GM19397 (cell line): ENCODE results near the gene LPGAT1.
"Not testable (repeated sequence)": the region's sequence is repeated elsewhere in the genome, so short reads cannot be mapped to it uniquely, and the experiment has no call there.

Experiments used
- ATAC-seq: cut with Tn5 transposase; IDR thresholded peaks from one replicate; pipeline ENCODE4 v1.9.1; 2021; ENCODE audit warnings: mild to moderate bottlenecking, moderate library complexity; ENCODE audit not compliant: unreplicated experiment

LPGAT1 gene

DNA sequence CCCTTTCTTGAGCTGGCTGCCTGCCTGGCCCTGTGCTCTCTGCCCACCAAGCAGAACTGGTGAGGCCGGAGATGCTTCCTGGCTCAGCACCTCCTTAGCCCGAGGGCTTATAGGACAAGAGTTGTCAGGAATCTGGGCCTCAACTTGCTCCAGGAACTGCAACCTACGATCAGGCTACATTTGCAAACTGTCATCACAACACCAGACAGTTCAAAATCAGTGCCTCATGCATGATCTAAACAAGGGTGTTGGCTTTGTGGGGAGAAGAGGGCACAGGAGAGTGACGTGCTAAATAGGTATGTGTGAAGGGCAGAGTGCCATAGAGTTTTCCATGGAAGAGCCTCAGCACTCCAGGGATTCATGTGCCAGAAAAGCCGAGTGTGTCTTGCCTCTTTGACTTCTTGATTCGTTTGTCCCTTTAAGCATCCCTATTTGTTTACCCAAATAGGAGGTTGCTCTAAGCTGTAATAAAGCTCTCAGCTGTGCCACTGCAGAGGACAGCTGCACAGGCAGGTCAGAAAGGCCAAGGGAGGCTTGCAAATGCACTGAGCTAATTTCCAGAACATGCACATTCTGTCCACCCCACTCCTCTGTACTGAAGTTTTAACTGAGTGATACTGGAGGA, 125.0 kb downstream of the LPGAT1 start:
- no peak for ATAC-seq

DNA sequence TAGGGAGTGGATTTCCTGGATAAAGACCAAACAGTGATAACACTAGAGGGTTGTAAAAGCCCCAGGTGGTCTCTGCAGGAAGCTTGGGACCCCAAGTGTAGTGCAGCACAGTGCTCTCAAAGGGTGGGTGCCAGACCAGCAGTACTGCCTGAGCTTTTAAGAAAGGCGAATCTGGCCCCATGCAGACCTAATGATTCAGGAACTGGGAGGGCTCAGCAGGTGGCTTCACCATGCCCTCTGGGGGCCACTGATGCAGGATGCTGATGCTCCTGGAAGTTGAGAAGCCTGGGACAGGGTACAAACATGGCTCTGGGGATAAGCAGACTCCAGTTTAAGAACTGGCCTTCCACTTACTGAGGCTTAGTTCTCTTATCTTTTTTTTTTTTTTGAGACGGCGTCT, 126.0 kb downstream of the LPGAT1 start:
- no peak for ATAC-seq

DNA sequence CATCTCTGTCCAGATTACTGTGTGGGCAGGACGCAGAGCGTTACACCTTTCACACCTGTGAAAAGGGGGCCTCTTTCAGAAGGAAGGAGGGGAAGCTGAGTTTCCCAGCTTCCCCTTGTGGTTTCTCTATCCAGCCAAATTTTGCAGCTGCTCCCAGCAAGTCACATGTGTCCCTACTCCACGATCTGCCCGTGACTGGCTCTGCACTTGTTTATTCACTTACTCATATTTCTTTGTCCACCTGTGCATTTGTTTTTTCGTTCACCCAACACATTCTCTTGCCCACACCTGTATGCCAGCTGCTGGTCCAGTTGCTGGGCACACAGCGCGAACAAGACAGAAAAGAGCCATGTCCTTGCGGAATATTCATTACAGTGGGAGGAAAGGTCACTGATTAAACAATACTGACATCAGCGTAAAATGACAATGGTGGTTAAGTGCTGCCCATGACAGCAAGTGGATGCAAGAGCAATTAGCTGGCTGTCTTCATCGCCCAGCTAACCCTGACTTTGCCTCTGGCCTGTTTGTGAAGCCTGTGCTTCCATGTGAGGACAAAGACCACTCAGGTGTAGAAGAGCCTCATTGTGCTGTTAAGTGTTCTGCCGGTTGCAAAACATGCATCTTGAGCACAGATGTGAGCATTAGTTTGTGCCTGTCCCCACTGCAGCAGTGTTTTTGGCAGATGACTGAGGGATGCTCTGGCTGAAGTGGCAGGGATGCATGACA, 126.6 kb downstream of the LPGAT1 start:
- ATAC-seq = no peak

DNA sequence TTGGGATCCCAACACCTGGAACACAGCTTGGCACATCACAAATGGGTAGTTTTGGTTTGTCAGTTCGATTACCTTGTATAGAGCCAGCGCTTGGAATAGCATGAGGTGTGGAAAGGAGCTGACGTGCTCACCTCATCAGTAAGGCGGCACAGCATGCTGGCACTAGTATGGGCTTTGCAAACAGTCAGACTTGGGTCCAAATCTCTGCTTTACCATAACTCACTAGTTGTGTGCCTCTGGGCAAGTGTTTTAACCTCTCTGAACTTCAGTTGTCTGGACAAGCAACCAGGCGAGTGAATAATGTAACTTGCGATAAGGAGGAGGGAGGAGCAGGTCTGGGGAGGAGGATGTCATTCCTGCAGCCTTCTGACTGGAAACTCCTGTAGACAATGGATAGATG, 128.8 kb downstream of the LPGAT1 start:
- ATAC-seq = no peak

DNA sequence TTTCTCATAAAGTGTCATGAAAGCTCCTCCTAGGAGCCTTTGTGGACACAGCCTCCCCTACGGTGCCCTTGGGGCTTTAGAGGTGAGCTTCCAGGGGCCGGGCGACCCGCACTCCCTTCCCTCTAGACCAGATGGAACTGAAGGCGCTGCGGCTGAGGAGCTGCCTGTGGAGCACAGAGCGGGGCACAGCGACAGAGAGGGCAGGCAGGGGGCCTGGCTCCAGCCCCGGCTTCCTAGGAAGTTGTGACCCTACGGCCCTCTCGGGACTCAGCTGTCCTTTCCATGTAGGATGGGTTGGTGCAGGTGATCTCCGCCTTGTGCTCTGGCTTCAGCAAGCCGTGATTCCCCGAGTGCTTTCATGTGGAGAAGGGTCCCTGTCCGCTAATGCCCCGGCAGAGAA, 131.5 kb downstream of the LPGAT1 start:
- ATAC-seq = no peak

DNA sequence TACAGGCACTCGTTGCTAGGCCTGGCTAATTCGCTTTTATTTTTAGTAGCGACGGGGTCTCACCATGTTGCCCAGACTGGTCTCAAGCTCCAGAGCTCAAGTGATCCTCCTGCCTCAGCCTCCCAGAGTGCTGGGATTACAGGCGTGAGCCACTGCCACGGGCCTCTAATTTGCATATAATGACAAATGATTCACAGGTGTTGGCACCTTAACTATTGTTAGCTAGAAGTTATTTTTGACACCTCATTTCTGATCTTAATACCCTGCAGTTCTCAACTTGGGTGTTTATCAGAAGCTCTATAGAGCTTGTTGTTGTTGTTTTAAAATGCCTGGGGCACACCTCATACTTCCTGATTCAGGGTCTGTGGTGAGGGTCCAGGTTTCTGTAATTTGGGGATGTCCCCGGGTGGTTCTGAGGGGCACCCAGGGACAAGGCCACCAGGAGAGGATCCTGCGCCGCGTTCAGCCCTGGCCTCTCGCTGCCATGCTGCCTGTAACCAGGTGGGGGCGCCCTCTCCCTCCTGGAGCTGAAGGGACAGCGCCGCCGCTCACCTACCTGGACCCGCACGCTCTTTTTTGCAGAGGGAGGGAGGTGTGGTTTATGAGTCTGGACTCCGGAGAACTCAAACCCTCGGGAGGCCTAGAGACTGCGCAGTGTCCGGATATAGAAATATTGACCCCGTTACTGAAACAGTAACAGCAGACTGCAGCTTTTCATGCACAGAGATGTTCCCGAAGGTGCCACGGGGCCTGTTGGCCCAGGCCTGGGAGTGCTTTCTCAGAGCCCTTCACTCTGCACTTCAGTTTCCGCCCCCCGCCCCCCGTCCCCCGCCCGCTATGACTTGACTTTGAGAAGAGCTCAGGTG, 132.2 kb downstream of the LPGAT1 start:
- peak; percentile 45 for ATAC-seq

DNA sequence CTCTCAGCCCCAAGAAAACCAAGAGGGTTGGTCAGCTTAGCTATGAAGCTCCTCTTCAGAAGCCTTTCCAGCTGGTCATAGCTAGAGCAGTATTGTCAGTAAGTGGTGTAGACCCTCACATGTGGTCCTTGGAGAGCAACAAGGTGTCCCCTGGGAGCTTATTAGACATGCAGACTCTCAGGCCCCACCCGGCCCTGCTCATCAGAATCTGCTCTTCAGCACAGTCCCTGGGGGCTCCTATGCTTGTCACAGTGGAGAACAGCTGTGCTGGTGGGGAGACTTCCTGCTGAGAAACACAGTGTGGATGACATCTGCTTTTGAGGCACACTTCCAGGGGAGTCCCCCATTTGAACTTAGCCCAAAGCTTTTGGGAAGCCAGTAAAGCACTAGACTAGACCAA, 133.2 kb downstream of the LPGAT1 start:
- peak; percentile 76 for ATAC-seq

DNA sequence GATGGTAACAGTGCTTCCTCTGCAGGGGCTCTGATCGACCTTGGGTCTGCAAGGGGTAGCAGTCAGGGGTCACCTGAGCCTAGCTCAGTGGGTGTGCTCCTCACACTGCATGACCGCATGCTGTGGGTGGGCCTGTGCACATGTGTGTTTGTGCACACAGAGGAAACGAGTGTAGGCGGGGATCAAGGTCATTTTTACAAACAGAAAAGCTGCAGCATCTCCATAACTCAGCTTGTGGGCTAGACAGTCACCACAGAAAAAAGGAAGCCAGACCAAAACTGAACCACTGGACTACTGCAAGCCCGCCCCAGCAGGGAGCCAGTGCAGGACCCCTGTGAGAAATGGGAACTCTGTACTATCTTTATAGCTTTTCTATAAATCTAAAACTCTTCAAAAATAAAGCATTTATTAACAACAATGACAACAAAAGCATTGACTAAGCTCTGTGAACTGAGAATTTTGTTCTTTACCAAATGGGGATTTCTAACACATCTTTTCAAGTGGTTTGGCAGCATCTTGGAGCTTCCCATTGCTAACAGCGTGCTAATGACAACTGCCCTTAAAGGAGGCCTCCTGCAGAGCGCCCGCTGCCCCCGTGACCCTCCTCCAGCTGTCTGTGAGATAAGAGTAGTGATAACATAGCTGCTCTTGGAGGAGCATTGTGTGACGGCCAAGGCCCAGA, 135.3 kb downstream of the LPGAT1 start:
- ATAC-seq = peak; percentile 42

DNA sequence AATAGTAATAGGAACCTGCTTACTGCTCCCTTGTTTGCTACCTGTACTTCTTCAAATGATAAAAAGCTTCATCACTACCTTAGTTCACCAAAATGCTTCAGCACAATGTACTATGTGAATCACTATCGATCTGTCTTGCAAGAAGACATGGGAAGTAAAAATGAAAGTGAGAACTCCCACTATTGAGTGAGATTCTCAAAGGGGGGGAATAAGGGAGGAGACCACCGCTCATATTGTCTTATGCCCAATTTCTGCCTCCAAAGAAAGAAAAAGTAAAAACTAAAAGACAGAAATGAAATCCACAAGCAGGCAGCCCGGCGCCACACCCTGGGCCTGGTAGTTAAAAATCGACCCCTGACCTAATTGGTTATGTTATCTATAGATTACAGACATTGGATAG, 136.7 kb downstream of the LPGAT1 start:
- ATAC-seq = not testable (repeated sequence)
